Caco-2 (cell line): ENCODE data around the gene PCBD1. TPM values are rescaled to one million over a fixed set of nuclear protein-coding genes. Genes with fewer than 3 reads are reported as not detected.

ENCODE experiments used
- BruUV-seq: library from RNA; stranded (reverse); fragments of 400-500 nt; replicated peaks from 2 replicates; lab custom pipeline; 2021; lab: Mats Ljungman, UMichigan
- CTCF ChIA-PET: fragments of 300-600 bp; sonication (Branson Sonifier 250); formaldehyde crosslinking; loops from one replicate; lab custom pipeline; 2022; ENCODE audit warnings: antibody characterized with exemption; lab: Charles Lee
- POLR2A ChIA-PET: fragments of 300-600 bp; sonication (Branson Sonifier 250); formaldehyde crosslinking; loops from one replicate; lab custom pipeline; 2022; ENCODE audit warnings: antibody characterized with exemption; lab: Charles Lee
- DNase-seq, 2 experiments: peaks; one replicate each; pipeline versions ENCODE4 v3.0.0 to v3.0.0-alpha.2; 2020 to 2022
- H3K27me3 ChIP-seq: replicated peaks from 2 replicates; pipeline ENCODE4 v1.6.0; 2011; ENCODE audit warnings: low read length; ENCODE audit not compliant: control insufficient read depth, insufficient read depth
- H3K36me3 ChIP-seq: 2 replicates; pipeline ENCODE4 v1.5.1; 2011; ENCODE audit warnings: low read length; ENCODE audit not compliant: control insufficient read depth, insufficient read depth
- H3K4me1 ChIP-seq: fragments of 250-450 bp; sonication (Bioruptor Pico); 2 replicates; pipeline ENCODE4 v1.5.1; 2020; ENCODE audit warnings: mild to moderate bottlenecking
- H3K4me3 ChIP-seq: 2 replicates; pipeline ENCODE4 v1.5.1; 2011; ENCODE audit warnings: low read depth, mild to moderate bottlenecking, control low read depth, low read length
- H3K9me3 ChIP-seq: fragments of 250-450 bp; sonication (Bioruptor Pico); 2 replicates; pipeline ENCODE4 v1.5.1; 2020; ENCODE audit warnings: mild to moderate bottlenecking, moderate library complexity
- H3K27ac Mint-ChIP-seq: one replicate; pipeline ENCODE4 v1.8.0; 2022; ENCODE audit warnings: mixed read lengths; ENCODE audit not compliant: unreplicated experiment
- H3K27me3 Mint-ChIP-seq: one replicate; pipeline ENCODE4 v1.8.0; 2022; ENCODE audit warnings: mixed read lengths; ENCODE audit not compliant: insufficient read depth, unreplicated experiment
- H3K36me3 Mint-ChIP-seq: one replicate; pipeline ENCODE4 v1.8.0; 2022; ENCODE audit warnings: mild to moderate bottlenecking, mixed read lengths; ENCODE audit not compliant: insufficient read depth, unreplicated experiment
- H3K4me1 Mint-ChIP-seq: one replicate; pipeline ENCODE4 v1.8.0; 2022; ENCODE audit warnings: low read depth, mixed read lengths; ENCODE audit not compliant: unreplicated experiment
- H3K4me3 Mint-ChIP-seq: one replicate; pipeline ENCODE4 v1.8.0; 2022; ENCODE audit warnings: mild to moderate bottlenecking, moderate library complexity, mixed read lengths; ENCODE audit not compliant: unreplicated experiment
- H3K9me3 Mint-ChIP-seq: one replicate; pipeline ENCODE4 v1.8.0; 2022; ENCODE audit warnings: mixed read lengths; ENCODE audit not compliant: unreplicated experiment
- CTCF ChIP-seq, 2 experiments: fragments of 200-600 bp in 1 of 2; IDR thresholded peaks; 1 replicate in 1 of 2; 2 replicates in 1 of 2; pipeline versions ENCODE4 v1.5.1 to v1.8.0; 2011 to 2022; ENCODE audit warnings: antibody characterized with exemption in 1 of 2, control low read depth in 1 of 2, inconsistent platforms in 1 of 2, low read depth in 1 of 2, low read length in 1 of 2, mild to moderate bottlenecking in 1 of 2, moderate library complexity in 1 of 2; ENCODE audit not compliant: insufficient read depth in 1 of 2, severe bottlenecking in 1 of 2, unreplicated experiment in 1 of 2
- intact Hi-C: fragments of 100-400 bp; cut with micrococcal nuclease; formaldehyde crosslinking; loops from one replicate; pipeline ENCODE4 v1.10.0; 2022; ENCODE audit not compliant: unreplicated experiment
- total RNA-seq: library from RNA; stranded (reverse); gene quantifications from 2 replicates; pipeline ENCODE4 v1.2.3, GENCODE V29; 2022

The PCBD1 gene
- total RNA-seq, 1 experiment from 2014 or later = 252 TPM

- no peaks in the 10 kb centered on the region for H3K9me3 ChIP-seq
- BruUV-seq = no TSS peak
- no peak overlapping the region for H3K4me3 ChIP-seq
- H3K36me3 Mint-ChIP-seq = no peaks in the 10 kb centered on the region
- no peaks in the 10 kb centered on the region for H3K27me3 ChIP-seq
- ChIA-PET CTCF (interaction anchor here (0.6 kb wide), 1 partner anchor 299 kb away, joined by 3 read pairs; no protein-coding TSS in a partner anchor), POLR2A (no interaction called here)
- H3K4me3 Mint-ChIP-seq = no peak overlapping the region
- no peak for TF ChIP-seq CTCF (IDR thresholded peaks at IDR 0.05; ENCODE audit: insufficient read depth in 1 of 2, low read depth in 1 of 2, low read length in 1 of 2, severe bottlenecking in 1 of 2, unreplicated experiment in 1 of 2)
- H3K4me1 ChIP-seq = no peaks in the 10 kb centered on the region
- H3K27ac Mint-ChIP-seq = no peak overlapping the region
- intact Hi-C loops = no loop called here
- peaks cover 7% of the 10 kb centered on the region for H3K27me3 Mint-ChIP-seq
- H3K9me3 Mint-ChIP-seq = no peaks in the 10 kb centered on the region
- no peaks in the 10 kb centered on the region for H3K36me3 ChIP-seq
- no peak for DNase-seq
- no peaks in the 10 kb centered on the region for H3K4me1 Mint-ChIP-seq
These were observed 46.3 kb upstream of the PCBD1 start for GRCh38 chr10:70934701-70935100.

GRCh38 chr10:70932392-70933196 is 44.2 kb upstream of the PCBD1 start:
- no peaks in the 10 kb centered on the region for H3K9me3 Mint-ChIP-seq
- H3K27me3 Mint-ChIP-seq = peaks cover 7% of the 10 kb centered on the region
- no peak overlapping the region for H3K4me3 ChIP-seq
- H3K36me3 ChIP-seq = no peaks in the 10 kb centered on the region
- ChIA-PET CTCF (no interaction called here), POLR2A (no interaction called here)
- peaks cover 5% of the 10 kb centered on the region for H3K4me1 Mint-ChIP-seq
- H3K36me3 Mint-ChIP-seq = no peaks in the 10 kb centered on the region
- no peak overlapping the region for H3K27ac Mint-ChIP-seq
- no peak for TF ChIP-seq CTCF (IDR thresholded peaks at IDR 0.05; ENCODE audit: insufficient read depth in 1 of 2, low read depth in 1 of 2, low read length in 1 of 2, severe bottlenecking in 1 of 2, unreplicated experiment in 1 of 2)
- H3K4me3 Mint-ChIP-seq = no peak overlapping the region
- no peaks in the 10 kb centered on the region; the same call in 1 of the 2 replicates for H3K27me3 ChIP-seq
- DNase-seq = no peak
- H3K4me1 ChIP-seq = no peaks in the 10 kb centered on the region
- H3K9me3 ChIP-seq = no peaks in the 10 kb centered on the region
- no TSS peak for BruUV-seq
- intact Hi-C loops = no loop called here

- DNase-seq = no peak
- Mint-ChIP-seq H3K4me1 (peaks cover 8% of the 10 kb centered on the region), H3K9me3 (no peaks in the 10 kb centered on the region), H3K4me3 (no peak overlapping the region), H3K27ac (no peak overlapping the region), H3K27me3 (no peaks in the 10 kb centered on the region), H3K36me3 (no peaks in the 10 kb centered on the region)
- no peak for TF ChIP-seq CTCF (IDR thresholded peaks at IDR 0.05; ENCODE audit: insufficient read depth in 1 of 2, low read depth in 1 of 2, low read length in 1 of 2, severe bottlenecking in 1 of 2, unreplicated experiment in 1 of 2)
- POLR2A ChIA-PET = no interaction called here
- no peaks in the 10 kb centered on the region for H3K36me3 ChIP-seq
- no TSS peak for BruUV-seq
- H3K9me3 ChIP-seq = no peaks in the 10 kb centered on the region
- H3K4me3 ChIP-seq = no peak overlapping the region
- intact Hi-C loops = no loop called here
- CTCF ChIA-PET = no interaction called here
- H3K4me1 ChIP-seq = no peaks in the 10 kb centered on the region
- H3K27me3 ChIP-seq = no peaks in the 10 kb centered on the region; the same call in 1 of the 2 replicates
These were observed 42.9 kb upstream of the PCBD1 start for GRCh38 chr10:70931168-70931815.
